GM23338 (cell line): ENCODE data around the gene RABEPK. TPM values are rescaled to one million over a fixed set of nuclear protein-coding genes. Genes with fewer than 3 reads are reported as not detected.
"Not testable (repeated sequence)": the region's sequence is repeated elsewhere in the genome, so short reads cannot be mapped to it uniquely, and the experiment has no call there.

ENCODE experiments used
- ATAC-seq: fragments of 200-7000 bp; cut with Tn5 transposase; 3 replicates; pipeline ENCODE4 v1.9.1; 2020
- DNase-seq: peaks from one replicate; pipeline ENCODE4 v3.0.0-alpha.2; 2015; ENCODE audit warnings: low spot score
- H2AFZ ChIP-seq: fragments of 200-600 bp; sonication (generic); 2 replicates; pipeline ENCODE4 v1.8.0; 2016; ENCODE audit warnings: antibody characterized with exemption, mild to moderate bottlenecking, moderate library complexity
- H3F3A ChIP-seq: fragments of 200-600 bp; sonication (generic); replicated peaks from 2 replicates; pipeline ENCODE4 v1.8.0; 2017; ENCODE audit warnings: antibody characterized with exemption, mixed run types, low read depth
- H3K27ac ChIP-seq: fragments of 200-600 bp; sonication (generic); 2 replicates; pipeline ENCODE4 v1.6.1; 2016; ENCODE audit warnings: low read depth
- H3K27me3 ChIP-seq: fragments of 200-600 bp; sonication (generic); 2 replicates; pipeline ENCODE4 v1.8.0; 2016; ENCODE audit warnings: mild to moderate bottlenecking, mixed run types, moderate library complexity; ENCODE audit not compliant: insufficient read depth
- H3K36me3 ChIP-seq: fragments of 200-600 bp; sonication (generic); 2 replicates; pipeline ENCODE4 v1.8.0; 2016; ENCODE audit warnings: mild to moderate bottlenecking; ENCODE audit not compliant: insufficient read depth
- H3K4me1 ChIP-seq: fragments of 200-600 bp; sonication (generic); 2 replicates; pipeline ENCODE4 v1.8.0; 2016; ENCODE audit warnings: mild to moderate bottlenecking, moderate library complexity; ENCODE audit not compliant: insufficient read depth
- H3K4me2 ChIP-seq: fragments of 200-600 bp; sonication (generic); 2 replicates; pipeline ENCODE4 v1.7.1; 2017; ENCODE audit warnings: mixed run types
- H3K4me3 ChIP-seq: fragments of 200-600 bp; sonication (generic); 2 replicates; pipeline ENCODE4 v1.6.1; 2016; ENCODE audit warnings: mixed run types
- H3K79me2 ChIP-seq: fragments of 200-600 bp; sonication (generic); replicated peaks from 2 replicates; pipeline ENCODE4 v1.8.0; 2017; ENCODE audit warnings: mild to moderate bottlenecking; ENCODE audit not compliant: insufficient read depth
- H3K9me2 ChIP-seq: fragments of 200-600 bp; sonication (generic); 2 replicates; pipeline ENCODE4 v1.8.0; 2017; ENCODE audit not compliant: insufficient read depth
- H4K20me1 ChIP-seq: fragments of 200-600 bp; sonication (generic); replicated peaks from 2 replicates; pipeline ENCODE4 v1.8.0; 2017; ENCODE audit warnings: mild to moderate bottlenecking; ENCODE audit not compliant: insufficient read depth
- H3K27ac Mint-ChIP-seq: 2 replicates; pipeline ENCODE4 v1.8.0; 2020; ENCODE audit warnings: inconsistent platforms, mild to moderate bottlenecking, moderate library complexity, mixed read lengths
- H3K27me3 Mint-ChIP-seq: 3 replicates; pipeline ENCODE4 v1.8.0; 2022; ENCODE audit warnings: low read depth, mild to moderate bottlenecking, moderate library complexity, mixed read lengths, inconsistent platforms; ENCODE audit not compliant: insufficient read depth, poor library complexity
- H3K36me3 Mint-ChIP-seq: 3 replicates; pipeline ENCODE4 v1.8.0; 2021; ENCODE audit warnings: low read depth, mild to moderate bottlenecking, inconsistent platforms, moderate library complexity, mixed read lengths
- H3K4me1 Mint-ChIP-seq: 3 replicates; pipeline ENCODE4 v1.8.0; 2020; ENCODE audit warnings: mild to moderate bottlenecking, inconsistent platforms, mixed read lengths
- H3K4me3 Mint-ChIP-seq: 3 replicates; pipeline ENCODE4 v1.8.0; 2021; ENCODE audit warnings: moderate library complexity, mild to moderate bottlenecking, inconsistent platforms, mixed read lengths
- H3K9me3 Mint-ChIP-seq: 3 replicates; pipeline ENCODE4 v1.8.0; 2020; ENCODE audit warnings: moderate library complexity, mild to moderate bottlenecking, inconsistent platforms, mixed read lengths
- ETS1 ChIP-seq: IDR thresholded peaks from 2 replicates; pipeline ENCODE4 v1.6.1; 2016; ENCODE audit warnings: antibody characterized with exemption
- EZH2 ChIP-seq: fragments of 200-600 bp; sonication (generic); IDR thresholded peaks from one replicate; pipeline ENCODE4 v1.8.0; 2017; ENCODE audit warnings: antibody characterized with exemption, mild to moderate bottlenecking, low read depth; ENCODE audit not compliant: unreplicated experiment
- JUNB ChIP-seq: IDR thresholded peaks from one replicate; pipeline ENCODE4 v1.6.1; 2016; ENCODE audit warnings: antibody characterized with exemption; ENCODE audit not compliant: unreplicated experiment
- NANOG ChIP-seq: IDR thresholded peaks from 2 replicates; pipeline ENCODE4 v1.6.1; 2016; ENCODE audit warnings: antibody characterized with exemption, borderline replicate concordance
- REST ChIP-seq: IDR thresholded peaks from one replicate; pipeline ENCODE4 v1.6.1; 2018; ENCODE audit warnings: antibody characterized with exemption; ENCODE audit not compliant: unreplicated experiment
- STAT1 ChIP-seq: IDR thresholded peaks from one replicate; pipeline ENCODE4 v1.6.1; 2016; ENCODE audit warnings: antibody characterized with exemption; ENCODE audit not compliant: unreplicated experiment
- ZNF114 ChIP-seq: fragments of 250-450 bp; sonication (Bioruptor Pico); IDR thresholded peaks from 2 replicates; pipeline ENCODE4 v1.5.0; 2020; ENCODE audit warnings: mild to moderate bottlenecking, moderate library complexity
- ZNF462 ChIP-seq: fragments of 250-450 bp; sonication (Bioruptor Pico); IDR thresholded peaks from 2 replicates; pipeline ENCODE4 v1.5.0; 2020; ENCODE audit warnings: mild to moderate bottlenecking, moderate library complexity
- polyA plus RNA-seq: library from polyadenylated mRNA; unstranded; fragments of >200 nt; fragmentation: Nextera tagmentation; extraction: Ambion mirVana; gene quantifications from 2 replicates; pipeline ENCODE4 v1.2.1, GENCODE V29; 2016
- total RNA-seq: library from RNA; depleted of rRNA; stranded (reverse); fragments of >200 nt; shearing (Covaris generic); gene quantifications from 2 replicates; pipeline ENCODE4 v1.2.3, GENCODE V29; 2014

RABEPK gene
- total and polyA plus RNA-seq, 2 experiments from 2014 or later = 25.8 to 32.7 TPM

GRCh38 chr9:125161284-125161918, 38.9 kb upstream of the RABEPK start (continued):
- TF ChIP-seq ZNF462 (CRISPR knock-in tag) (no peak), STAT1 (no peak), REST (no peak), EZH2 (no peak), NANOG (no peak), JUNB (no peak), ZNF114 (CRISPR knock-in tag) (no peak), ETS1 (no peak)

GRCh38 chr9:125162891-125163290, 37.5 kb upstream of the RABEPK start:
- Histone ChIP-seq H3K79me2 (peaks cover 34% of the 10 kb centered on the region; the same call in 1 of the 2 replicates), H4K20me1 (peaks cover 16% of the 10 kb centered on the region; the same call in 1 of the 2 replicates)
- ATAC-seq, H3K4me2 ChIP-seq, H3K27me3 Mint-ChIP-seq, H3K9me3 Mint-ChIP-seq, H3K4me1 ChIP-seq, H3K4me3 ChIP-seq, H3K27ac Mint-ChIP-seq, H3K27me3 ChIP-seq, DNase-seq, H2AFZ ChIP-seq, H3F3A ChIP-seq, H3K4me3 Mint-ChIP-seq, H3K36me3 ChIP-seq, H3K27ac ChIP-seq, H3K36me3 Mint-ChIP-seq, H3K9me2 ChIP-seq, H3K4me1 Mint-ChIP-seq: not testable (repeated sequence)
